HG02759 (cell line): ENCODE measurements around the gene EEF1B2.
"Not testable (repeated sequence)": the region's sequence is repeated elsewhere in the genome, so short reads cannot be mapped to it uniquely, and the experiment has no call there.

Experiments
- ATAC-seq: cut with Tn5 transposase; IDR thresholded peaks from one replicate; pipeline ENCODE4 v1.9.1; 2021; ENCODE audit warnings: mild to moderate bottlenecking, moderate library complexity; ENCODE audit not compliant: unreplicated experiment

EEF1B2 gene

GRCh38 chr2:206163251-206163880, 3.7 kb downstream of the EEF1B2 start:
- no peak for ATAC-seq

DNA sequence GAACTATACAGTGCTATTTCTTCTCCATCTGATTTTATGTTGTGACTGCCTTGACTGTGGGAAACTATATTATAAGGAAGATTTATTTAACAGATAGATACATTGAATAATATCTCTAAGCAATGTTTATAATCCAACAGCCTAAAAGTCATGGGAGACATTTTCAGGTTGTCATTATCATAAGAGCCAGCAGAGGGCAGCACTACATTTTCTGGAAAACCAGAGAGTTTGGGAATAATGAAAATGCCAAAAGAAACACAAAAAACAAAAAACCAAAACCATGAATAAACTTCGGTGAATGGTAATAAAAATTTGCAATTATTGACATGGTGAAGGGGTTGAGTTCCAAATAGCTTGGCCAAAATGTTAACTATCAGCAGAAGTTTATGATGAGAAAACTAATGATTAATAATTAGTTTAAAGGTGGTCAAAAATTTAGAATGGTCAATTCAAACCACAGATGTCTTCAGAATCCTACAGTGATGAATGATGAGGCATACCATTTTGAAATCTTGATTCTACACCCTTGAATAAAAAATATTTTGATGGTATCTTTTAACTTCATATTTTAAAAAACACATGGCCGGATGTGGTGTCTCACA, 4.7 kb downstream of the EEF1B2 start:
- ATAC-seq: no peak

DNA sequence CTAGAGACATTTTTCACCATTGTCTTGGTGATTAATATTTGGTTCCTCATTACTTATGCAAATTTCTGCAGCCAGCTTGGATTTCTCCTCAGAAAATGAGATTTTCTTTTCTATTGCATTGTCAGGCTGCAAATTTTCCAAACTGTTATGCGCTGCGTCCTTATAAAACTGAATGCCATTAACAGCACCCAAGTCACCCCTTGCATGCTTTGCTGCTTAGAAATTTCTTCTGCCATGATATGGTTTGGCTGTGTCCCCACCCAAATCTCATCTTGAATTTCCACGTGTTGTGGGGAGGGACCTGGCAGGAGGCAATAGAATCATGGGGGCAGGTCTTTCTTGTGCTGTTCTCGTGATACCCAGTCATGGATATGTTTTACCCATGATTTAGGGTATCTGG, 8.5 kb downstream of the EEF1B2 start:
- ATAC-seq: not testable (repeated sequence)

GRCh38 chr2:206171624-206172397, 12.1 kb downstream of the EEF1B2 start:
- not testable (repeated sequence) for ATAC-seq

GRCh38 chr2:206173147-206173546, 13.5 kb downstream of the EEF1B2 start:
- ATAC-seq: no peak

DNA sequence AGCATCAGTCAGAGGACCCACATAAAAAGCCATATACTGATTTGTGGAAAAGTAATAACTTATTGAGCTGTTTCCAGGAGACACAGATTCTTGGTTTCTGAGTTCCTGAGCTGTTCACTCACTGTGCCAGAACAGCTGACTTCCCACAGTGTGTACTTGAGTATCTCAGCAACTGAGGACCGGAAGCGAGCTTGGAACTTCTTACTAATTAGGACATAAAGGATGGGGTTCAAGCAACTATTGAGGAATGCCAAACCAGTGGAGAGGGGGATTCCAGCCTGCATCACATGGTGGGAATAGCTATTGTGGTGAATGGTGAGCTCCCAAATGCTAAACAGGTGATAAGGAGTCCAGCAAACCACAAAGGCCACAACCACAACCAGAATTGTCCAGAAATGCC, 16.4 kb downstream of the EEF1B2 start:
- ATAC-seq: no peak

GRCh38 chr2:206176901-206177300, 17.2 kb downstream of the EEF1B2 start:
- ATAC-seq: no peak

- ATAC-seq: not testable (repeated sequence)
Observed at GRCh38 chr2:206181526-206181925, 21.8 kb downstream of the EEF1B2 start.

GRCh38 chr2:206189691-206190090, 30.0 kb downstream of the EEF1B2 start:
- no peak for ATAC-seq

- ATAC-seq: no peak
Observed at GRCh38 chr2:206190111-206190510, 30.4 kb downstream of the EEF1B2 start.

GRCh38 chr2:206190689-206191088, 31.0 kb downstream of the EEF1B2 start:
- no peak for ATAC-seq

DNA sequence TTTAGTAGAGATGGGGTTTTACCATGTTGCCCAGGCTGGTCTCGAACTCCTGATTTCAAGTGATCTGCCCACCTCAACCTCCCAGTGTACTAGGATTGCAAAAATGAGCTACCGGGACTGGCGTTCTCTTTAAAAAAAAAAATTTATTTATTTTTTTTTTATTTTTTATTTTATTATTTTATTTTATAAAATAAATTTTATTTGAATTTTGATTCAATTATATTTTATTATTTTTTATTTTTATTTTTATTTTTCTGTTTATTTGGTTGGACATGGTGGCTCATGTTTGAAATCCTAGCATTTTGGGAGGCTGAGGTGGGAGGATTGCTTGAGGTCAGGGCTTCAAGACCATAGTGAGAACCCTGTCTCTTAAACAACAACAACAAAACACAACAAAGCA, 32.5 kb downstream of the EEF1B2 start:
- ATAC-seq: no peak

- no peak for ATAC-seq
Observed at GRCh38 chr2:206193671-206194357, 34.1 kb downstream of the EEF1B2 start.

- no peak for ATAC-seq
Observed at GRCh38 chr2:206198677-206199076, 39.0 kb downstream of the EEF1B2 start.

DNA sequence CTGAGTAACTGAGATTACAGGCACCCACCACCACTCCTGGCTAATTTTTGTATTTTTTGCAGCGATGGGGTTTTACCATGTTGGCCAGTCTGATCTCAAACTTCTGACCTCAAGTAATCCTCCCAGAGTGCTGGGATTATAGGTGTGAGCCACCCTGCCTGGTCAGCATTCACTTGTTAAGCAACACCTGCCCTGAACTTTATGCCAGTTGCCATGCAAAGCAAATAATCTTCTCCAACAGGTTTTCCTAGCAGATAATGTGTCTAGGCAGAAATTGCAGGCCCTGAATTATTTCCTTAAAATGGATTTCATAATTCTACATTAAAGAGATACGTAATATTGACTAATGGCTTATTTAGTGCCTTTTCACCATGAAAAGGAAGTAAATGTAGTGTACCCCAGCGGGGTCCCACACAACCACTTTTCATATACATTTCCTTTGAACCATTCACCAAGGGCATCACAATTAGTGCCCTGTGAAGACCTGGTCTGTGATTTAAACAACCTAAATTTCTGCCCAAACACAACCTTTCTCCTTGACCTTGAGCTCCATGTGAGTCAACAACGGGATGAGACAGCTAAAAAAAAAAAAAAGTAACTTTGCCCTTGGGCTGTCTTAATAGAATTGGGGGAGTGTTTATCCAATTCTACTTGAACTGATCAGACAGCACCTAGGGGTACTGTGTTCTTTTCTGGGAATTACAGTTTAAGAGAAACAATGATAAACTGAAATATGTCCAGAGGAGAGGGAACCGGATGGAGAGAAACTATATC, 41.6 kb downstream of the EEF1B2 start:
- ATAC-seq: no peak

DNA sequence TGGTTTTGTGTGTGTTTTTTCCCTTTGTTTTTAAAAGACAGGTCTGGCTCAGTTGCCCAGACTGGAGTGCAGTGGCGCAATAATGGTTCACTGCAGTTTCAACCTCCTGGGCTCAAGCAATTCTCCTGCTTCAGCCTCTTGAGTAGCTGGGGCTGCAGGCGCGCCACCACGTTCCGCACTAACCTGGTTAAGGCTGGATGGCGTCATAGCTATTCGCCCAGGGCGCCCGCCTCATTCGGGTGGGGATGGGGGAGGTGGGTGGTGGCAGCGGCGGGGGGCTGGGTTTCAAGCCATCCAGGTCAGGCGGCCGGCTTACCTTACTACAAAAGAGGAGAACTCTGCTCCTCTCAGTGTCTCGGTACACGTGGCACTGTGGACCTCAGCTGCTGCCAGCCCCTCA, 42.8 kb downstream of the EEF1B2 start:
- ATAC-seq: no peak

GRCh38 chr2:206203331-206203730, 43.6 kb downstream of the EEF1B2 start:
- ATAC-seq: no peak

DNA sequence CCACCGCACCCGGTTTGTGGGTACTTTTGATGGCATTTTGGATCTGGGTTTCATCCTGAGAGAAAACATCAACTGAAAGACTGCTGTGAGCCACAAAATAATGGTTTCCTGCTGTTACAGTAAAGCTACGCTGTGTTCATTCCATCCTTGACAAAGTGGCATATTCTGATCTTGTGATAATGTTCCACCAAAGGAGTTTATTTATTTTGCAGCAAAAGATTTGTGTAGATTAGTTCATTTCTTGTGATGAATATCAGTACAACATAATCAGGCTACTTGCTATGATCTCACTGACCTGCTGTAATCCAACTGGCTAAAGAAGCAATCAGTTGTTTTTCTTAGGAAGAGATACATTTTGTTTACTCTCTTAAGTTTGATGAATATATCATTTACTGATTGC, 45.0 kb downstream of the EEF1B2 start:
- ATAC-seq: no peak

DNA sequence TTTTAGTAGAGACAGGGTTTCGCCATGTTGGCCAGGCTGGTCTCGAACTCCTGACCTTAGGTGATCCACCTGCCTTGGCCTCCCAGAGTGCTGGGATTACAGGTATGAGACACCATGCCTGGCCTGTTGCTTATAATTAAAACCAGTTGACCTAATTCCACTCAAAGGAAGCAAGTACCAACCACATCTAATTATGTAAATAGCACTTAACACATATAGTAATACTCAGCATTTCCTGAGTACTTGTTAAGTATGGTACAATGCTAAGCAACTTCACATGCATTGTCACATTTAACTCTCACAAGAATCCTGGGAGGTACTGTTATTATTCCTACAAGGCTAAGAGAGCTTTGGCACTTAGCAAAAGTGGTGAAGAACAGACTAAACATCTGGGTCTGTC, 47.6 kb downstream of the EEF1B2 start:
- ATAC-seq: not testable (repeated sequence)

- no peak for ATAC-seq
Observed at GRCh38 chr2:206208900-206209299, 49.2 kb downstream of the EEF1B2 start.
